Uterus (tissue), 4 donors: ENCODE results near the gene MIA2. TPM values are rescaled to one million over a fixed set of nuclear protein-coding genes. Genes with fewer than 3 reads are reported as not detected.

Source experiments
- DNase-seq, 2 donors: peaks; one replicate each; pipeline ENCODE4 v3.0.0-alpha.2; 2019 to 2020
- H3K27ac ChIP-seq, 2 donors: fragments of 200-600 bp; sonication (generic); 1 replicate in 1 of 2; 2 replicates in 1 of 2; pipeline ENCODE4 v1.5.1; 2016 to 2018
- H3K27me3 ChIP-seq, 2 donors: fragments of 200-600 bp; sonication (generic); one replicate each; pipeline ENCODE4 v1.5.1; 2018 to 2019; ENCODE audit warnings: control low read depth in 1 of 2
- H3K36me3 ChIP-seq, 2 donors: fragments of 200-600 bp; sonication (generic); one replicate each; pipeline ENCODE4 v1.5.1; 2019; ENCODE audit warnings: control low read depth in 1 of 2
- H3K4me1 ChIP-seq, 2 donors: fragments of 200-600 bp; sonication (generic); one replicate each; pipeline ENCODE4 v1.5.1; 2018 to 2019; ENCODE audit warnings: control low read depth in 1 of 2
- H3K4me3 ChIP-seq, 2 donors: fragments of 200-600 bp; sonication (generic); 1 replicate in 1 of 2; 2 replicates in 1 of 2; pipeline ENCODE4 v1.5.1; 2018 to 2019; ENCODE audit warnings: mild to moderate bottlenecking in 1 of 2
- H3K9me3 ChIP-seq, 2 donors: fragments of 200-600 bp; sonication (generic); one replicate each; pipeline ENCODE4 v1.5.1; 2019; ENCODE audit warnings: control low read depth in 1 of 2
- POLR2A ChIP-seq, 2 donors: fragments of 450-650 bp; IDR thresholded peaks; one replicate each; pipeline ENCODE4 v1.6.1; 2016; ENCODE audit warnings: antibody characterized with exemption in 2 of 2, mild to moderate bottlenecking in 1 of 2, moderate library complexity in 1 of 2
- intact Hi-C: fragments of 100-400 bp; cut with DNase I; formaldehyde crosslinking; loops from one replicate; pipeline ENCODE4 v1.15.1; 2023; ENCODE audit warnings: low total_unique reads
- total RNA-seq, 4 donors: library from RNA; depleted of rRNA in 3 of 4; stranded (reverse); fragments of >200 nt in 3 of 4; gene quantifications; one replicate each; pipeline versions ENCODE4 v1.1.0 to v1.2.4, GENCODE V29; 2014 to 2023
- TF ChIP-seq, protein P1 (sequence below), 4 experiments: fragments of 200-600 bp in 2 of 4; fragments of 450-650 bp in 2 of 4; sonication (generic) in 2 of 4; IDR thresholded peaks; one replicate each; pipeline ENCODE4 v1.5.1; 2016 to 2019; ENCODE audit warnings: antibody characterized with exemption in 4 of 4, mild to moderate bottlenecking in 2 of 4, moderate library complexity in 1 of 4
- donor health status: DM: yes; HTN: yes; CAD: no.

MIA2 gene
- total RNA-seq, 4 donors from 2014 or later, result 15.3 to 38.2 (median 23.9) TPM

DNA sequence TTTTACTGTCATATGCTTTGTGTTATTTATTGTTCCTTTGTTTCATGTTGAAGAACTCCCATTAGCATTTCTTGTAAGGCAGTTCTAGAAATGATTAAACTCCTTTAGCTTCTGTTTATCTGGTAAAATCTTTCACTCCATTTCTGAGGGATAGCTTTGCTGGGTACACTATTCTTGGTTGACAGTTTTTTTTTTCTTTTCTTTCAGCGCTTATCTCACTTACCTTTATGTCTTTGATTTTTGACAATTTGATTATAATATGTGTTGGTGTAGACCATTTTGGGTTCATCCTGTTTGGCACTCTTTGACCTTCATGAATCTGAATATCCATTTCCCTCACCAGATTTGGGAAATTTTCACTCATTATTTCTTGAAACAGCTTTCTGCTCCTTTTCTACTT lies 182.4 kb downstream of the MIA2 start:
- H3K4me1 ChIP-seq, result no peaks in the 10 kb centered on the region
- intact Hi-C loops, result no loop called here
- H3K27me3 ChIP-seq, result no peaks in the 10 kb centered on the region
- no peak for DNase-seq
- no peaks in the 10 kb centered on the region for H3K9me3 ChIP-seq
- TF ChIP-seq POLR2A (IDR thresholded peaks at IDR 0.05), result no peak
- TF ChIP-seq, protein P1, sequence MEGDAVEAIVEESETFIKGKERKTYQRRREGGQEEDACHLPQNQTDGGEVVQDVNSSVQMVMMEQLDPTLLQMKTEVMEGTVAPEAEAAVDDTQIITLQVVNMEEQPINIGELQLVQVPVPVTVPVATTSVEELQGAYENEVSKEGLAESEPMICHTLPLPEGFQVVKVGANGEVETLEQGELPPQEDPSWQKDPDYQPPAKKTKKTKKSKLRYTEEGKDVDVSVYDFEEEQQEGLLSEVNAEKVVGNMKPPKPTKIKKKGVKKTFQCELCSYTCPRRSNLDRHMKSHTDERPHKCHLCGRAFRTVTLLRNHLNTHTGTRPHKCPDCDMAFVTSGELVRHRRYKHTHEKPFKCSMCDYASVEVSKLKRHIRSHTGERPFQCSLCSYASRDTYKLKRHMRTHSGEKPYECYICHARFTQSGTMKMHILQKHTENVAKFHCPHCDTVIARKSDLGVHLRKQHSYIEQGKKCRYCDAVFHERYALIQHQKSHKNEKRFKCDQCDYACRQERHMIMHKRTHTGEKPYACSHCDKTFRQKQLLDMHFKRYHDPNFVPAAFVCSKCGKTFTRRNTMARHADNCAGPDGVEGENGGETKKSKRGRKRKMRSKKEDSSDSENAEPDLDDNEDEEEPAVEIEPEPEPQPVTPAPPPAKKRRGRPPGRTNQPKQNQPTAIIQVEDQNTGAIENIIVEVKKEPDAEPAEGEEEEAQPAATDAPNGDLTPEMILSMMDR (IDR thresholded peaks at IDR 0.05), result no peak
- H3K27ac ChIP-seq, result no peak overlapping the region
- no peak overlapping the region for H3K4me3 ChIP-seq
- no peaks in the 10 kb centered on the region for H3K36me3 ChIP-seq

DNA sequence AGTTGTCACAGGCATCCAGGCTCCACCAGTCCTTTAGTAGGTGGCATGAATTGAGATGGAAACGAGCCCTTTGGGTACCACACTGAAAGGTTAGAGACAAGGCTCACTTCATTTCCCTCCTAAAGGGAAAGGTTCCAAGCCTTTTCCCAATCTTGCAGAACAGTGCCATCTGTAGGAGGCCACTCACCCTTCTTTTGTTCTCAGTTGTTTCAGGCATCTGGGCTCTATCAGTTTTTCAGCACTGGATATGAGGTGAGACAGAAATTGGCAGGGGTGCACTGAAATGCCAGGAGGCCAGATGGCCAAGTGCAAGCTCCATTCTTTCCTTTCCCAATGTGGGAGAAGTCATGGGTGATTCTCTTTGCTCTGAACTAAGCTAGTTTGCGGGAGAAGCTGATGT lies 183.3 kb downstream of the MIA2 start:
- no peak overlapping the region for H3K27ac ChIP-seq
- no peaks in the 10 kb centered on the region for H3K4me1 ChIP-seq
- TF ChIP-seq, protein P1 (IDR thresholded peaks at IDR 0.05), result no peak
- no peak for TF ChIP-seq POLR2A (IDR thresholded peaks at IDR 0.05)
- intact Hi-C loops, result no loop called here
- H3K36me3 ChIP-seq, result no peaks in the 10 kb centered on the region
- no peaks in the 10 kb centered on the region for H3K27me3 ChIP-seq
- H3K9me3 ChIP-seq, result no peaks in the 10 kb centered on the region
- H3K4me3 ChIP-seq, result no peak overlapping the region
- no peak for DNase-seq

DNA sequence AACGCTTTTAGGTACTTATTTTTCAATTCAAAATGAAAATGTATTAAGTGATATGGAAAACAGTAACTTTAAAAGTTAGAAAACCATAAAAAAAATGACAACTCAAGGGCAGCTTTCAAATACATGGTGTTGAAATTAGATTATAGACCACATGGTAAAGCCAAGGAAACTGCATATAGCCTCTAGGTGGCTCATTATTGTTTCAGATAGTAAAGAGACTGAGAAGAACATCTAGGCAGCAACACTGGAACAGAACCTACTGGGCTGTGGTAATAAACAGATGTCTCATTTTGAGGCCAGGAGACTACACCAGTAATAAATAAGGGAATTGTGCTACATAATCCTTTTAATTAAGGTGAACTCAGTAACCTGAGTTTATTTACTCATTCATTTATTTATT lies 185.6 kb downstream of the MIA2 start:
- Histone ChIP-seq H3K4me1 (no peaks in the 10 kb centered on the region), H3K9me3 (no peaks in the 10 kb centered on the region), H3K27ac (no peak overlapping the region), H3K27me3 (no peaks in the 10 kb centered on the region), H3K4me3 (no peak overlapping the region), H3K36me3 (no peaks in the 10 kb centered on the region)
- DNase-seq, result no peak
- TF ChIP-seq, protein P1 (IDR thresholded peaks at IDR 0.05), result no peak
- no peak for TF ChIP-seq POLR2A (IDR thresholded peaks at IDR 0.05)
- intact Hi-C loops, result no loop called here

DNA sequence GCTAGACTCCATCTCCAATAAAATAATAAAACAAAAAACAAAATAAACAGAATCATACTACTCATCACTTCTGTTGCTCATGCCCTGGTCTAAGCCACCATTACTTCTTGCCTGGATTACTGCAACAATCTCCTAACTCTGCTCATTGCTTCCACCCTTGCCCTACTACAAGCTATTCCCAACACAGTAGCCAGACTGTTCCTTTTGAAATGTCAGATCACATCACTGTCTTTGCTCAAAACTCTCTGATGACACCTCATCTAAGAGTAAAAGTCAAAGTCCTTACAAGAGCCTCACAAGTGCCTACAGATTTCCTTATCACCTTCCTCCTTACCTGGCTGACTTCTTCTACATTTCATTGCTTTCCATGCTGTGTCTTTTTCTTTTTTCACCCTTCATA lies 188.5 kb downstream of the MIA2 start:
- Histone ChIP-seq H3K36me3 (no peaks in the 10 kb centered on the region), H3K9me3 (no peaks in the 10 kb centered on the region), H3K4me1 (no peaks in the 10 kb centered on the region), H3K27ac (no peak overlapping the region), H3K4me3 (no peak overlapping the region), H3K27me3 (no peaks in the 10 kb centered on the region)
- no peak for DNase-seq
- no peak for TF ChIP-seq POLR2A (IDR thresholded peaks at IDR 0.05)
- TF ChIP-seq, protein P1 (IDR thresholded peaks at IDR 0.05), result no peak
- intact Hi-C loops, result no loop called here

DNA sequence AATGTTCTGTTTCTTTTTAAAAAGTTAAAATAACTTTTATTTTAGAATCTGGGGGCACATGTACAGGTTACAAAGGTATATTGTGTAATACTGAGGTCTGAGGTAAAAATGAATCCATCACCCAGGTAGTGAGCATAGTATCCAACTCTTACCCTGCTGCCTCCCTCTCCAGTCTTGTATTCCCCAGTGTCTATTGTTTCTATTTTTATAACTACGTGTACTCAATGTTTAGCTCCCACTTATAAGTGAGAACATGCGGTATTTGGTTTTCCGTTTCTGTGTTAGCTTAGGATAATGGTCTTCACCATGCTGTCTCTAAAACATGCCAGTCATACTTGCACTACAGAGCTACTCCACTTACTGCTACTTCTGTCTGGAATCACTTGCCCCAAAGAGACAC lies 190.1 kb downstream of the MIA2 start:
- no peaks in the 10 kb centered on the region for H3K27me3 ChIP-seq
- intact Hi-C loops, result no loop called here
- no peak overlapping the region for H3K27ac ChIP-seq
- DNase-seq, result no peak
- H3K4me3 ChIP-seq, result no peak overlapping the region
- H3K9me3 ChIP-seq, result no peaks in the 10 kb centered on the region
- no peaks in the 10 kb centered on the region for H3K36me3 ChIP-seq
- no peaks in the 10 kb centered on the region for H3K4me1 ChIP-seq
- TF ChIP-seq, protein P1 (IDR thresholded peaks at IDR 0.05), result no peak
